WI38 (cell line): ENCODE data around the gene TNFRSF12A.
A peak's percentile ranks its signal among the peaks of the same experiment; 100 is the strongest.

Experiments used
- H3K4me3 ChIP-seq: 2 replicates; pipeline ENCODE4 v1.5.1; 2011; ENCODE audit warnings: low read depth, mild to moderate bottlenecking, control low read depth, low read length
- TF ChIP-seq, protein P1 (sequence below): IDR thresholded peaks from 2 replicates; pipeline ENCODE4 v1.5.1; 2012; ENCODE audit warnings: low read depth, mild to moderate bottlenecking, control low read depth, low read length

Gene TNFRSF12A, protein sequence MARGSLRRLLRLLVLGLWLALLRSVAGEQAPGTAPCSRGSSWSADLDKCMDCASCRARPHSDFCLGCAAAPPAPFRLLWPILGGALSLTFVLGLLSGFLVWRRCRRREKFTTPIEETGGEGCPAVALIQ

DNA sequence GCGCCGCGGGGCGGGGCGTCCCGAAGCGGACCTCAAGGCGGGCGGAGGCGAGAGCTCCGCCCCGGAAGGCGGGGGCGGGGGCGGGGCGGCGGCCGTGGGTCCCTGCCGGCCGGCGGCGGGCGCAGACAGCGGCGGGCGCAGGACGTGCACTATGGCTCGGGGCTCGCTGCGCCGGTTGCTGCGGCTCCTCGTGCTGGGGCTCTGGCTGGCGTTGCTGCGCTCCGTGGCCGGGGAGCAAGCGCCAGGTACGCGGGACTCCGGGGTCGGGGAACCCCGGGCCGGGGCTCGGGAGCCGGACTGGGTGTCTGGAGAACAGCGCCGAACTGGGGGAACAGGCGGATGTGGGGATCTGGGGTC lies at the start of gene TNFRSF12A:
TNFRSF12A (plus strand) TSS at position 122 of the 357 bp plus-strand sequence; CDS start at position 152, 30 bp downstream.
- TF ChIP-seq, protein P1, sequence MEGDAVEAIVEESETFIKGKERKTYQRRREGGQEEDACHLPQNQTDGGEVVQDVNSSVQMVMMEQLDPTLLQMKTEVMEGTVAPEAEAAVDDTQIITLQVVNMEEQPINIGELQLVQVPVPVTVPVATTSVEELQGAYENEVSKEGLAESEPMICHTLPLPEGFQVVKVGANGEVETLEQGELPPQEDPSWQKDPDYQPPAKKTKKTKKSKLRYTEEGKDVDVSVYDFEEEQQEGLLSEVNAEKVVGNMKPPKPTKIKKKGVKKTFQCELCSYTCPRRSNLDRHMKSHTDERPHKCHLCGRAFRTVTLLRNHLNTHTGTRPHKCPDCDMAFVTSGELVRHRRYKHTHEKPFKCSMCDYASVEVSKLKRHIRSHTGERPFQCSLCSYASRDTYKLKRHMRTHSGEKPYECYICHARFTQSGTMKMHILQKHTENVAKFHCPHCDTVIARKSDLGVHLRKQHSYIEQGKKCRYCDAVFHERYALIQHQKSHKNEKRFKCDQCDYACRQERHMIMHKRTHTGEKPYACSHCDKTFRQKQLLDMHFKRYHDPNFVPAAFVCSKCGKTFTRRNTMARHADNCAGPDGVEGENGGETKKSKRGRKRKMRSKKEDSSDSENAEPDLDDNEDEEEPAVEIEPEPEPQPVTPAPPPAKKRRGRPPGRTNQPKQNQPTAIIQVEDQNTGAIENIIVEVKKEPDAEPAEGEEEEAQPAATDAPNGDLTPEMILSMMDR = no peak
- H3K4me3 ChIP-seq = peak within 1 kb of the TSS; percentile 93

DNA sequence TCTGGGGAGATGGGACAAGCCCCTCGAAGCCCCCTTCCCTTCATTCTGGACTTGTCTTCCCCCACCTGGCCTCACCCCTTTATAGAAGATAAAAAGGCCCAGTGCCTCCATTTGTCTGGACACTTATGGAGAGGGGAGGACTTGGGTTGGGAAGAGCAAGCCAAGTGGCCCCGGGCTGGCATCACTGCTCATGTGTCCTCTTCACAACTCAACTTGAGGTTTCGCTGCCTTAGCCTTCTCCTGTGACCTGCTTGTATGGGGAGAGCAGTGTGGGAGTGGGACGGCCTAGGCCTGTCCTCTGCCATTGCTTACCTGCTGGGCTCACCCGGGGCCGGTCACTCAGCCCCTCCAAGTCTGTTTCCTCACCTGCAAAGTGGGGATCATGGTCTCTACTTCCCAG lies 49.6 kb upstream of the TNFRSF12A start:
- peak overlapping the region; percentile 65 for H3K4me3 ChIP-seq
- TF ChIP-seq, protein P1 = no peak

DNA sequence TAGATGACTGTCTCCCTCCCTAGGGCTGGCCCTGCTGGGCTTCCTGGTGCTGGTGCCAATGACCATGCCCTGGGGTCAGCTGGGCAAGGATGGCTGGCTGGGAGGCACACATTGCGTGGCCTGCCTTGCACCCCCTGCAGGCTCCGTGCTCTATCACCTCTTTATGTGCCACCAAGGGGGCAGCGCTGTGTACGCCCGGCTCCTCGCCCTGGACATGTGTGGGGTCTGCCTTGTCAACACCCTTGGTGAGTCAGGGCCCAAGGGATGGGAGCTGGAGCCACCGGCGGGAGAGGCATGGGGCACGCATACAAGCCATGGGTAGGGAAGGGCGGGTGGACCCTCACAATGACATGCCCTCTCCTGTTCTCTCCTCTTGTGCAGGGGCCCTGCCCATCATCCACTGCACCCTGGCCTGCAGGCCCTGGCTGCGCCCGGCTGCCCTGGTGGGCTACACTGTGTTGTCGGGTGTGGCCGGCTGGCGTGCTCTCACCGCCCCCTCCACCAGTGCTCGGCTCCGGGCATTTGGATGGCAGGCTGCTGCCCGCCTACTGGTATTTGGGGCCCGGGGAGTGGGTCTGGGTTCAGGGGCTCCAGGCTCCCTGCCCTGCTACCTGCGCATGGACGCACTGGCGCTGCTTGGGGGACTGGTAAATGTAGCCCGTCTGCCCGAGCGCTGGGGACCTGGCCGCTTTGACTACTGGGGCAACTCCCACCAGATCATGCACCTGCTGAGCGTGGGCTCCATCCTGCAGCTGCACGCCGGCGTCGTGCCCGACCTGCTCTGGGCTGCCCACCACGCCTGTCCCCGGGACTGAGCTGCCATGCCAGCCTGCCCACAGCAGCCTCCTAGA lies 48.8 kb upstream of the TNFRSF12A start:
- H3K4me3 ChIP-seq = no peak overlapping the region
- TF ChIP-seq, protein P1 = no peak

DNA sequence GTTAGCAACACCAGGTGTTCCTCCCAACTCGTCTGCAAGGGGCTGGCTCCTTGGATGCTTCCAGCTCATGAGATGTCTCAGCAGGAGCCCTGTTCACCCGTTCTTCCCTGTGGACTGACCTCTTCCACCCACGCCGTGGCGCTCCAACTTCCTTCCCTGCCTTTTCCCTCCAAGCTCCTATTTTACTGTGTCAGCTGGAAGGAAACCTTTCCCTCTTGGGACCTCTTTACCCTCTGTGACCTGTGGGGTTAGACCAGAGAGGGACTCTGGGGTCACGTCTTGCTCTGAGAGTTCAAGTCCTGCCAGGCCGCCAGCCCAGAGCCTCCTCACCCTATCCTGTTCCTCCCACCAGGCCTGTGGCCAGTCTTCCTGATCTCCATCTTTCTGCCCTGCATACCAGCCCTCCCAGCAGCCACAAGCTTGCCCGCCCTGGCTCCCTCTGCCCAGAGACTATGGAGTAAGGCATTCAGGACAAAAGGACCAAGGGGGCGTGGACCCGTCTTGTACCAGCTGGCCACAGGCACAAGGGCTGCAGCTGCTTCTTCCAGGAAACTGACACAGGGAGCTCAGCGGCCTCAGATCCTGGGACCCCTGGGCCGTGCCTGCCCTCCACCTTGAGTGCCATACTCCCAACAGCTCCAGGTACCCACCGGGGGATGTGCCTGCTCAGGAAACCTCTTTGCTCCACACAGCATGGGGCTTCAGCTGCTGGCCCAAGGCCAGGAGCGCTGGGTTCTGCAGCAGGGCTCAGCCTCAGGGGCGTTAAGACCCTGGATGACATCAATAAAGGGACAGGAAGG lies 48.0 kb upstream of the TNFRSF12A start:
- no peak overlapping the region for H3K4me3 ChIP-seq
- TF ChIP-seq, protein P1 = no peak

DNA sequence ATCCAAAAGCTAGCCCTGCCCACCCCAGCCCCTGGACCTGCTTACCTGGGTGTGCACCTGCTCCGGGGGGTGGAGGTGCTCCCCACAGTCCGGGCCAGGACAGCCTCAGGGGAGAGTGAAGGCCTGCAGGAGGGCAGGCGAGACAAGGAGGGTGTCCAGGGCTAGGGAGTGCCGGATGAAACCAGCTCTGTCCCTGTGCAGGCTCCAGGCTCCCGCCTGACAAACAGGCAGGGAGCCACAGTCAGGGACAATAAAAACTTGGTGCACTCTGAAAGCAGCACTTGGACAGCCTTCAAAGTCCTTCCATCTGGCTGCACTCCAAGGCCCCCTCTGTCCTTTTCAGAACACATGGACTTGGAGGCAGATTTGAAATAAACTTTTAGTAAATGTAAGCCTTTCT lies 47.1 kb upstream of the TNFRSF12A start:
- TF ChIP-seq, protein P1 = no peak
- no peak overlapping the region for H3K4me3 ChIP-seq

DNA sequence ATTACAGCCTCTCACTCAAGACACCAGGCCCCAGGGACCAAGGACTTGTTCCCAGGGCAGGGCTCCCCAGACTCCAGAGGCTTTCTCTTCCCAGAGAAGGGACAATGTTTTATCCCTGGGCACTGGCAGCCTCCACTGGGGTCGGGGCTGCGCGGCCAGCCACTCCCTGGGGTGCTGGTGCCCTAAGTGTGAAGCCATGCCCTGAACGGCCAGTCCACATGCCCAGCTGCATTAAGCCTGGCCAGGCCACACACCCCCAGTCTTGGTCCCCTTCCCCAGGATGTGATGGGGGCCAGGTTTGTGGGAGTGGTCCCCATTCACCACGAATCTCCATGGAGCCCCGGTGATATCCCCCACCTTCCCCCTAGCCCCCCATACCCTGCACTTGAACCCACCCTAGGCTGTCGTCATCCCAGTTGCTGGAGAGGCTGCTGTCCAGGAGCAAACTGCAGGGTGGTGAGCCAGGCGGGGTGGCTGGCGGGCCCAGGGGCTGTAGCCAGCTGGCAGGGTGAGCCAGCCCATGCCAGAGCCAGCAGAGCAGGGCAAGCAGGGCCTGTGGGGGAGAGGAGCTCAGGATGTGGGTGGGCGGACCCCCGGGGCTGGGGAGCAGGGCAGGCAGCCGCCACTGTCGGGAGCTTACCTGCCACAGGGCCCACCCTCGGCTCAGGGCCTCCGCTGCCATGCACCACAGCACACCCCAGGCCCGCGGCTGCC lies 46.4 kb upstream of the TNFRSF12A start:
- H3K4me3 ChIP-seq = no peak overlapping the region
- TF ChIP-seq, protein P1 = no peak
